Body of pancreas (tissue), 4 donors: ENCODE results near the gene ST3GAL5.

Experiments
- CTCF ChIP-seq, 7 experiments: fragments of 450-650 bp in 4 of 7; fragments of 200-600 bp in 3 of 7; sonication (generic) in 3 of 7; IDR thresholded peaks; one replicate each; pipeline ENCODE4 v1.5.1; 2016 to 2019; ENCODE audit warnings: antibody characterized with exemption in 7 of 7
- POLR2A ChIP-seq, 3 donors: fragments of 450-650 bp; IDR thresholded peaks; one replicate each; pipeline ENCODE4 v1.6.1; 2016; ENCODE audit warnings: antibody characterized with exemption in 3 of 3, mild to moderate bottlenecking in 2 of 3

- TF ChIP-seq CTCF (IDR thresholded peaks at IDR 0.05) (no peak), POLR2A (IDR thresholded peaks at IDR 0.05) (no peak)
These were observed 68.8 kb downstream of the ST3GAL5 start for GRCh38 chr2:85819811-85820510.
